Left renal cortex interstitium (tissue), 4 donors: ENCODE results near the gene TMEM232. TPM values are rescaled to one million over a fixed set of nuclear protein-coding genes. Genes with fewer than 3 reads are reported as not detected.
"Not testable (repeated sequence)": the region's sequence is repeated elsewhere in the genome, so short reads cannot be mapped to it uniquely, and the experiment has no call there.

Experiments used
- DNase-seq, 4 donors: peaks; one replicate each; pipeline ENCODE4 v3.0.0-alpha.2; 2013; ENCODE audit warnings: low read depth in 4 of 4, low spot score in 2 of 4, missing footprints in 1 of 4
- polyA plus RNA-seq, 4 donors: library from polyadenylated mRNA; unstranded; fragments of 120-200 nt; gene quantifications; one replicate each; pipeline ENCODE4 v1.2.1, GENCODE V29; 2013; ENCODE audit not compliant: insufficient read length in 4 of 4

The TMEM232 gene
- polyA plus RNA-seq, 4 donors, result 5.5 to 7.7 (median 7.3) TPM

- no peak for DNase-seq
Observed at GRCh38 chr5:110716247-110717245, 9.9 kb downstream of the TMEM232 start.

- DNase-seq, result no peak
Observed at GRCh38 chr5:110707260-110707844, 19.1 kb downstream of the TMEM232 start.

GRCh38 chr5:110705349-110705748 lies 21.1 kb downstream of the TMEM232 start:
- no peak for DNase-seq

GRCh38 chr5:110703481-110703880 lies 23.0 kb downstream of the TMEM232 start:
- DNase-seq, result no peak

- DNase-seq, result no peak
Observed at GRCh38 chr5:110702704-110703103, 23.8 kb downstream of the TMEM232 start.

- DNase-seq, result no peak
Observed at GRCh38 chr5:110702300-110702699, 24.2 kb downstream of the TMEM232 start.

GRCh38 chr5:110692669-110693068 lies 33.8 kb downstream of the TMEM232 start:
- not testable (repeated sequence) for DNase-seq

- not testable (repeated sequence) for DNase-seq
Observed at GRCh38 chr5:110690587-110690986, 35.9 kb downstream of the TMEM232 start.

- DNase-seq, result no peak
Observed at GRCh38 chr5:110687485-110687884, 39.0 kb downstream of the TMEM232 start.

- DNase-seq, result no peak
Observed at GRCh38 chr5:110686270-110686669, 40.2 kb downstream of the TMEM232 start.

- DNase-seq, result no peak
Observed at GRCh38 chr5:110681953-110682352, 44.5 kb downstream of the TMEM232 start.

- DNase-seq, result no peak
Observed at GRCh38 chr5:110681109-110681508, 45.4 kb downstream of the TMEM232 start.

- DNase-seq, result not testable (repeated sequence)
Observed at GRCh38 chr5:110676554-110676953, 49.9 kb downstream of the TMEM232 start.

- DNase-seq, result no peak
Observed at GRCh38 chr5:110665184-110665726, 61.2 kb downstream of the TMEM232 start.

- DNase-seq, result no peak
Observed at GRCh38 chr5:110663525-110663924, 62.9 kb downstream of the TMEM232 start.

GRCh38 chr5:110658006-110658405 lies 68.5 kb downstream of the TMEM232 start:
- DNase-seq, result no peak

- DNase-seq, result no peak
Observed at GRCh38 chr5:110653231-110653970, 73.1 kb downstream of the TMEM232 start.

GRCh38 chr5:110651507-110651906 lies 75.0 kb downstream of the TMEM232 start:
- DNase-seq, result no peak

GRCh38 chr5:110644357-110644756 lies 82.1 kb downstream of the TMEM232 start:
- DNase-seq, result no peak

- no peak for DNase-seq
Observed at GRCh38 chr5:110638970-110639902, 87.2 kb downstream of the TMEM232 start.
